ENCODE measurements around the gene ARHGAP21.

GRCh38 chr10:24762161-24762924, 38.7 kb upstream of the ARHGAP21 start:
- TF ChIP-seq CTCF (IDR thresholded peaks at IDR 0.05) (no peak), POLR2A (IDR thresholded peaks at IDR 0.05) (no peak)

Data from sigmoid colon (tissue), 3 donors.